K562 (cell line): ENCODE measurements around the gene CPSF4. TPM values are rescaled to one million over a fixed set of nuclear protein-coding genes. Genes with fewer than 3 reads are reported as not detected.

Experiments
- E2F1 ChIP-seq: sonication (generic); formaldehyde crosslinking; IDR thresholded peaks from 2 replicates; pipeline ENCODE4 v1.8.1; 2023; ENCODE audit warnings: mild to moderate bottlenecking, missing genetic modification reagents, moderate library complexity
- ETV5 ChIP-seq: sonication (generic); formaldehyde crosslinking; IDR thresholded peaks from 2 replicates; pipeline ENCODE4 v1.4.0; 2020; ENCODE audit warnings: low read depth, mild to moderate bottlenecking, missing genetic modification reagents
- FIP1L1 ChIP-seq: fragments of 200-400 bp; formaldehyde crosslinking; IDR thresholded peaks from 2 replicates; pipeline ENCODE4 v1.6.1; 2018; ENCODE audit warnings: mild to moderate bottlenecking, low read depth, low read length; ENCODE audit not compliant: poor library complexity, severe bottlenecking
- FOXK2 ChIP-seq, 2 experiments: fragments of 450-650 bp; IDR thresholded peaks in 1 of 2; conservative IDR thresholded peaks in 1 of 2; 2 replicates each; pipeline ENCODE4 v1.6.1; 2016; ENCODE audit warnings: low read depth in 2 of 2, mild to moderate bottlenecking in 1 of 2
- KLF13 ChIP-seq: fragments of 450-650 bp; IDR thresholded peaks from 2 replicates; pipeline ENCODE4 v1.6.1; 2016; ENCODE audit warnings: missing genetic modification characterization, low read depth, mild to moderate bottlenecking, missing compliant biosample characterization, moderate library complexity, borderline replicate concordance
- NKRF ChIP-seq: fragments of 450-650 bp; IDR thresholded peaks from 2 replicates; pipeline ENCODE4 v1.6.1; 2016; ENCODE audit warnings: borderline replicate concordance
- SIN3A ChIP-seq, 2 experiments: fragments of 150-350 bp in 1 of 2; IDR thresholded peaks; 2 replicates each; pipeline ENCODE4 v1.6.1; 2011 to 2016; ENCODE audit warnings: borderline replicate concordance in 2 of 2, low read depth in 2 of 2, low read length in 2 of 2, mild to moderate bottlenecking in 2 of 2, moderate library complexity in 2 of 2; ENCODE audit not compliant: control insufficient read depth in 1 of 2
- ZFP1 ChIP-seq: fragments of 450-650 bp; formaldehyde crosslinking; IDR thresholded peaks from 2 replicates; pipeline ENCODE4 v1.4.0; 2020; ENCODE audit warnings: mild to moderate bottlenecking, mixed read lengths
- ZNF140 ChIP-seq: fragments of 250-450 bp; sonication (Bioruptor Pico); IDR thresholded peaks from 2 replicates; pipeline ENCODE4 v1.8.0; 2021; ENCODE audit warnings: moderate library complexity, mild to moderate bottlenecking, inconsistent platforms
- ZZZ3 ChIP-seq: fragments of 450-650 bp; IDR thresholded peaks from 2 replicates; pipeline ENCODE4 v1.6.1; 2016; ENCODE audit warnings: antibody characterized with exemption, mild to moderate bottlenecking, moderate library complexity
- polyA plus RNA-seq, 8 experiments: library from polyadenylated mRNA; depleted of rRNA in 4 of 8; stranded (reverse) in 5 of 8; unstranded in 3 of 8; fragments of >200 nt; fragmentation: Nextera tagmentation in 2 of 8; fragmentation: Illumina TruSeq in 1 of 8; extraction: Ambion mirVana in 2 of 8; extraction: Trizol in 1 of 8; gene quantifications; 2 replicates each; pipeline versions ENCODE4 v1.2.1 to v1.2.3, GENCODE V29; 2011 to 2014; ENCODE audit warnings: inconsistent platforms in 1 of 8, missing spikeins in 1 of 8
- total RNA-seq, 7 experiments: library from RNA; depleted of rRNA in 6 of 7; stranded (reverse); fragments of >200 nt in 6 of 7; fragmentation: Illumina TruSeq in 2 of 7; extraction: Trizol in 2 of 7; gene quantifications; 2 replicates each; pipeline versions ENCODE4 v1.2.1 to v1.2.3, GENCODE V29; 2011 to 2021; ENCODE audit warnings: low replicate concordance in 1 of 7
- TF ChIP-seq, protein P1 (sequence below): fragments of 450-650 bp; conservative IDR thresholded peaks from 2 replicates; pipeline ENCODE4 v1.6.1; 2016; ENCODE audit warnings: missing genetic modification characterization, low read depth, mild to moderate bottlenecking, control low read depth, missing compliant biosample characterization
- TF ChIP-seq, protein P2 (sequence below), 2 experiments: fragments of 450-650 bp; conservative IDR thresholded peaks; 2 replicates each; pipeline ENCODE4 v1.6.1; 2017; ENCODE audit warnings: mild to moderate bottlenecking in 2 of 2, moderate library complexity in 2 of 2

CPSF4 gene
- total and polyA plus RNA-seq, 9 of the 15 experiments (the other 6 are each of a cell fraction or from before 2014, with no cell fraction given) = 16.9 to 118 (median 71.7) TPM

DNA sequence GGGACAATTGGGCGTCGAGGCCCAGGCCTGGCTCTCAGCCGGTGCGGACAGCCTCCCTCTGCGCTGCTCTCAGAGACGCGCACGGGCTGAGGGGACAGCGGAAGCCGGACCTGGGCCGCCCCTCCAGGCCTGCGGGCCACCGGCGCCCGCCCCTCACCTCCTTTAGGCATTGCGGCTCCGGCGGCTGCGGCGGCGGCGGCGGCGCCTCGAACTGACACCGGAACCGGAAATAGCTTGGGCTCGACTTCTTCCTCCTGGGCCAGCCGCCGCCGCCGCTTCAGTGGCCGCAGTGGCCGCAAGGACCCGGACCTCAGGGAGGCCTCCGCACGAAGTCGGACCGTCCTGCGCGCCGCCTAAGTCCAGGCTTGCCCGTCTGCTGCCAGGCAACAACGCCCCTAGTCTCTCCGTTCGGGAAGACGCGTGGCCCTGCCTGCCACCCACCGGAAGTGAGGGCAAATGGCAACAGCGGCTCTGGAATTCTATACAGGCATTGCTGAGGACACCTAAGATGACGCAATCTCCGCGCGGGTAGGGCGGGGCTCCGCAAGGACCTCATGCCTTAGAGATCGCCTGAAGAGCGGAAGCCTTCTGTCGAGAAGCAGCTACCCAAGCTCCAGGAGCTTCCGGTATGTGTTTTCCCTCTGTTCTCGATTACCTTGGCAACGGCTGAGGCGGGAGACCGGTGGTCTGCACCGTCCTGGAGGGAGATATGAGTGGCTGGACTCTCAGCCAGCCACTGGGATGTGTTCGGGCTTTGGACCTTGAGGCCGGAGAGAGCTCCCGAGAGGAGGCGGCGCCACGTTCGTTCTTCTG, 30.2 kb upstream of the CPSF4 start, which contains the start of the genes BUD31 and PDAP1 (continued):
- TF ChIP-seq, protein P1, sequence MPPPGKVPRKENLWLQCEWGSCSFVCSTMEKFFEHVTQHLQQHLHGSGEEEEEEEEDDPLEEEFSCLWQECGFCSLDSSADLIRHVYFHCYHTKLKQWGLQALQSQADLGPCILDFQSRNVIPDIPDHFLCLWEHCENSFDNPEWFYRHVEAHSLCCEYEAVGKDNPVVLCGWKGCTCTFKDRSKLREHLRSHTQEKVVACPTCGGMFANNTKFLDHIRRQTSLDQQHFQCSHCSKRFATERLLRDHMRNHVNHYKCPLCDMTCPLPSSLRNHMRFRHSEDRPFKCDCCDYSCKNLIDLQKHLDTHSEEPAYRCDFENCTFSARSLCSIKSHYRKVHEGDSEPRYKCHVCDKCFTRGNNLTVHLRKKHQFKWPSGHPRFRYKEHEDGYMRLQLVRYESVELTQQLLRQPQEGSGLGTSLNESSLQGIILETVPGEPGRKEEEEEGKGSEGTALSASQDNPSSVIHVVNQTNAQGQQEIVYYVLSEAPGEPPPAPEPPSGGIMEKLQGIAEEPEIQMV = peak; percentile 94
- TF ChIP-seq FOXK2 (conservative IDR thresholded peaks at IDR 0.05 in 1 of 2, IDR thresholded peaks at IDR 0.05 in 1 of 2; ENCODE audit: low read depth in 2 of 2) = peak; percentile 85 to 92; a peak in 3 of 4 replicates
- peak; percentile 47 to 90; a peak in 3 of 4 replicates for TF ChIP-seq SIN3A (IDR thresholded peaks at IDR 0.05; ENCODE audit: borderline replicate concordance in 2 of 2, control insufficient read depth in 1 of 2, low read depth in 2 of 2, low read length in 2 of 2)
- peak; percentile 64; the same call in 1 of the 2 replicates for TF ChIP-seq ZZZ3
- TF ChIP-seq E2F1 (CRISPR knock-in tag) = peak; percentile 88
- TF ChIP-seq, protein P2, sequence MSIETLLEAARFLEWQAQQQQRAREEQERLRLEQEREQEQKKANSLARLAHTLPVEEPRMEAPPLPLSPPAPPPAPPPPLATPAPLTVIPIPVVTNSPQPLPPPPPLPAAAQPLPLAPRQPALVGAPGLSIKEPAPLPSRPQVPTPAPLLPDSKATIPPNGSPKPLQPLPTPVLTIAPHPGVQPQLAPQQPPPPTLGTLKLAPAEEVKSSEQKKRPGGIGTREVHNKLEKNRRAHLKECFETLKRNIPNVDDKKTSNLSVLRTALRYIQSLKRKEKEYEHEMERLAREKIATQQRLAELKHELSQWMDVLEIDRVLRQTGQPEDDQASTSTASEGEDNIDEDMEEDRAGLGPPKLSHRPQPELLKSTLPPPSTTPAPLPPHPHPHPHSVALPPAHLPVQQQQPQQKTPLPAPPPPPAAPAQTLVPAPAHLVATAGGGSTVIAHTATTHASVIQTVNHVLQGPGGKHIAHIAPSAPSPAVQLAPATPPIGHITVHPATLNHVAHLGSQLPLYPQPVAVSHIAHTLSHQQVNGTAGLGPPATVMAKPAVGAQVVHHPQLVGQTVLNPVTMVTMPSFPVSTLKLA (conservative IDR thresholded peaks at IDR 0.05) = peak; percentile 91 to 95
- TF ChIP-seq ZNF140 (CRISPR knock-in tag) = no peak
- peak; percentile 53; the same call in 1 of the 2 replicates for TF ChIP-seq KLF13 (tag)
- TF ChIP-seq FIP1L1 = peak; percentile 92
- no peak for TF ChIP-seq ZFP1 (CRISPR knock-in tag)
- peak; percentile 93; the same call in 1 of the 2 replicates for TF ChIP-seq NKRF
- TF ChIP-seq ETV5 (CRISPR knock-in tag) = peak; percentile 95
